ENCODE measurements around the gene HMGB2.

- TF ChIP-seq POLR2A (IDR thresholded peaks at IDR 0.05) (peak; percentile 45 to 54), EP300 (IDR thresholded peaks at IDR 0.05) (no peak)
- TF ChIP-seq, protein P1, sequence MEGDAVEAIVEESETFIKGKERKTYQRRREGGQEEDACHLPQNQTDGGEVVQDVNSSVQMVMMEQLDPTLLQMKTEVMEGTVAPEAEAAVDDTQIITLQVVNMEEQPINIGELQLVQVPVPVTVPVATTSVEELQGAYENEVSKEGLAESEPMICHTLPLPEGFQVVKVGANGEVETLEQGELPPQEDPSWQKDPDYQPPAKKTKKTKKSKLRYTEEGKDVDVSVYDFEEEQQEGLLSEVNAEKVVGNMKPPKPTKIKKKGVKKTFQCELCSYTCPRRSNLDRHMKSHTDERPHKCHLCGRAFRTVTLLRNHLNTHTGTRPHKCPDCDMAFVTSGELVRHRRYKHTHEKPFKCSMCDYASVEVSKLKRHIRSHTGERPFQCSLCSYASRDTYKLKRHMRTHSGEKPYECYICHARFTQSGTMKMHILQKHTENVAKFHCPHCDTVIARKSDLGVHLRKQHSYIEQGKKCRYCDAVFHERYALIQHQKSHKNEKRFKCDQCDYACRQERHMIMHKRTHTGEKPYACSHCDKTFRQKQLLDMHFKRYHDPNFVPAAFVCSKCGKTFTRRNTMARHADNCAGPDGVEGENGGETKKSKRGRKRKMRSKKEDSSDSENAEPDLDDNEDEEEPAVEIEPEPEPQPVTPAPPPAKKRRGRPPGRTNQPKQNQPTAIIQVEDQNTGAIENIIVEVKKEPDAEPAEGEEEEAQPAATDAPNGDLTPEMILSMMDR (IDR thresholded peaks at IDR 0.05): no peak
Measured at GRCh38 chr4:173371292-173372192, 37.4 kb upstream of the HMGB2 start.

Data from gastroesophageal sphincter (tissue), 3 donors.